Suprapubic skin (tissue), 4 donors: ENCODE data around the gene COL5A2.

ENCODE experiments used
- CTCF ChIP-seq, 2 donors: fragments of 200-600 bp in 1 of 2; fragments of 450-650 bp in 1 of 2; sonication (generic) in 1 of 2; IDR thresholded peaks; one replicate each; pipeline ENCODE4 v1.5.1; 2016 to 2019; ENCODE audit warnings: antibody characterized with exemption in 2 of 2, mild to moderate bottlenecking in 1 of 2, moderate library complexity in 1 of 2
- EP300 ChIP-seq: sonication (generic); formaldehyde crosslinking; IDR thresholded peaks from one replicate; pipeline ENCODE4 v1.6.1; 2017; ENCODE audit warnings: antibody characterized with exemption
- POLR2A ChIP-seq, 2 donors: fragments of 450-650 bp; IDR thresholded peaks; one replicate each; pipeline ENCODE4 v1.6.1; 2017; ENCODE audit warnings: antibody characterized with exemption in 2 of 2, mild to moderate bottlenecking in 2 of 2, moderate library complexity in 2 of 2
- POLR2AphosphoS5 ChIP-seq, 3 donors: sonication (generic); formaldehyde crosslinking; IDR thresholded peaks; one replicate each; pipeline ENCODE4 v1.6.1; 2017; ENCODE audit warnings: antibody characterized with exemption in 3 of 3

- no peak for TF ChIP-seq CTCF (IDR thresholded peaks at IDR 0.05)
- no peak for TF ChIP-seq POLR2A (IDR thresholded peaks at IDR 0.05)
- TF ChIP-seq POLR2AphosphoS5 (IDR thresholded peaks at IDR 0.05): no peak
- no peak for TF ChIP-seq EP300
Observed at GRCh38 chr2:189124175-189124574, 55.4 kb downstream of the COL5A2 start.
